Panc1 (cell line): ENCODE results near the gene TMEM259. TPM values are rescaled to one million over a fixed set of nuclear protein-coding genes. Genes with fewer than 3 reads are reported as not detected.
A peak's percentile ranks its signal among the peaks of the same experiment; 100 is the strongest.

Experiments
- ATAC-seq: fragments of 200-7000 bp; cut with Tn5 transposase; 2 replicates; pipeline ENCODE4 v1.9.1; 2020; ENCODE audit warnings: mild to moderate bottlenecking, moderate library complexity
- BruUV-seq: library from RNA; stranded (reverse); fragments of 400-500 nt; replicated peaks from 2 replicates; lab custom pipeline; 2021; lab: Mats Ljungman, UMichigan
- CTCF ChIA-PET: fragments of 300-600 bp; sonication (Branson Sonifier 250); formaldehyde crosslinking; loops from one replicate; lab custom pipeline; 2022; ENCODE audit warnings: antibody characterized with exemption; lab: Charles Lee
- POLR2A ChIA-PET: fragments of 300-600 bp; sonication (Branson Sonifier 250); formaldehyde crosslinking; loops from one replicate; lab custom pipeline; 2022; ENCODE audit warnings: antibody characterized with exemption; lab: Charles Lee
- DNase-seq: peaks from one replicate; pipeline ENCODE4 v3.0.0-alpha.2; 2010; ENCODE audit warnings: low read depth, low spot score
- H3K27ac ChIP-seq: 2 replicates; pipeline ENCODE4 v1.5.1; 2011; ENCODE audit warnings: mild to moderate bottlenecking, low read length, inconsistent platforms
- H3K27me3 ChIP-seq: fragments of 200-500 bp; sonication (Bioruptor generic); 2 replicates; pipeline ENCODE4 v1.6.0; 2014; ENCODE audit warnings: low read length, inconsistent platforms; ENCODE audit not compliant: control insufficient read depth, insufficient read depth
- H3K36me3 ChIP-seq: fragments of 200-500 bp; sonication (Bioruptor generic); 2 replicates; pipeline ENCODE4 v1.5.1; 2014; ENCODE audit warnings: inconsistent platforms, mild to moderate bottlenecking, low read length, moderate library complexity; ENCODE audit not compliant: control insufficient read depth, insufficient read depth
- H3K4me1 ChIP-seq: 2 replicates; pipeline ENCODE4 v1.5.1; 2011; ENCODE audit warnings: inconsistent platforms, mild to moderate bottlenecking, low read length, moderate library complexity; ENCODE audit not compliant: control insufficient read depth, insufficient read depth
- H3K4me3 ChIP-seq, 2 experiments: 2 replicates each; pipeline ENCODE4 v1.5.1; 2011 to 2012; ENCODE audit warnings: low read depth in 2 of 2, low read length in 2 of 2, mild to moderate bottlenecking in 2 of 2, inconsistent platforms in 1 of 2, moderate library complexity in 1 of 2
- H3K9me3 ChIP-seq: fragments of 200-500 bp; sonication (Bioruptor generic); 2 replicates; pipeline ENCODE4 v1.5.1; 2014; ENCODE audit warnings: low read depth, mild to moderate bottlenecking, inconsistent platforms, low read length, moderate library complexity; ENCODE audit not compliant: control insufficient read depth, insufficient read depth
- POLR2AphosphoS5 ChIP-seq: IDR thresholded peaks from 2 replicates; pipeline ENCODE4 v1.6.1; 2012; ENCODE audit warnings: mild to moderate bottlenecking, low read depth, low read length, moderate library complexity
- SIN3A ChIP-seq: IDR thresholded peaks from 2 replicates; pipeline ENCODE4 v1.6.1; 2012; ENCODE audit warnings: low read depth, mild to moderate bottlenecking, low read length, moderate library complexity, borderline replicate concordance; ENCODE audit not compliant: insufficient read depth
- TCF7L2 ChIP-seq: IDR thresholded peaks from 2 replicates; pipeline ENCODE4 v1.6.1; 2011; ENCODE audit warnings: mild to moderate bottlenecking, low read depth, low read length, inconsistent platforms
- in situ Hi-C: cut with HindIII; loops from 2 replicates; pipeline ENCODE4 v1.10.0; 2016; ENCODE audit warnings: low sequenced_read_pairs, low pct_unique_long_range_greater_than_20kb
- intact Hi-C: fragments of 100-400 bp; cut with micrococcal nuclease; formaldehyde crosslinking; loops from one replicate; pipeline ENCODE4 v1.10.0; 2022; ENCODE audit not compliant: unreplicated experiment
- total RNA-seq: library from RNA; stranded (reverse); gene quantifications from one replicate; pipeline ENCODE4 v1.2.1, GENCODE V29; 2021; ENCODE audit not compliant: unreplicated experiment
- TF ChIP-seq, protein P1 (sequence below), 2 experiments: IDR thresholded peaks; 2 replicates each; pipeline ENCODE4 v1.6.1; 2011 to 2012; ENCODE audit warnings: low read depth in 2 of 2, control low read depth in 1 of 2, low read length in 1 of 2, mild to moderate bottlenecking in 1 of 2, moderate library complexity in 1 of 2; ENCODE audit not compliant: insufficient read depth in 1 of 2
- TF ChIP-seq, protein P2 (sequence below): fragments of 450-650 bp; IDR thresholded peaks from 2 replicates; pipeline ENCODE4 v1.5.1; 2017; ENCODE audit warnings: mild to moderate bottlenecking

Gene TMEM259
- total RNA-seq, 1 experiment from 2014 or later: 193 TPM

DNA sequence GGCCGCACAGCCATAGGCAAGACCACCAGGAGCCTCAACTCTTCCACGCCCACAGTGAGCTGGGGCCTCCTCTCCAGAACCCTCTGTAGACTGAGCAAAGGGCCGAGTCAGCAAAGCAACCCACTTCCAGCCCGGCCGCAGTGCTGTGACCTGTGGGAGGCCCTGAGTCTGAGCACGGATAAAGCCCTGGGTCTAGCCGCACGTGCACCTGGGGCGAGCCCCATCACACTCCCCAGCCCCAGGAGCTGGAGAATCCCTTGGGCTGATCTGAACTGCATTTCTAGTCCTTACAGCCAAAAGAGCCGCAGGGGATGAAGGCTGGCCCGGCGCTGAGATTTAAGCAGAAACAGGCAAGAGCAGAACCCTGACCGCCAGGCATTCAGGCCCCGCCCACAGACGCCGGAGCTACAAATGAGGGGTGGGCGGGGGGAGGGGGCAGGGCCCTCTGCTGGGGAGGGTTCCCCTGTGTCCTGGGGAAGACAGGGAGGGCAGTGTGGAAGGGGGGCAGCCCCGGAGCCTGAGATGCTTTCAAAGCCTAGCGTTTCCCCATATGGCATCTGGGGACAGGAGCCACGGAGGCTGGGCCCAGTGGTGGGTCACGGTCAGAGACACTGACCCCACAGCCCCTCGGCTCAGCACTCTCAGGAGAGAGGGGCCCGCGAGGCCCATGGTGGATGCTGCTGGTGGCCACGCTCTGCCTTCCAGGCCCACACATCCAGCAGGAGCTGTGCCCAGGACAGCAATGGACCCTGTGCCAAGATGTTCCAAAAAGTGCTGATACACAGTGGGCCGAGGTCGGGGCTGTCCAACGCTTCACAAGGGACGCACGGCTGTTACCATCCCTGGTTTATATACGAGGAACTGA is 4.9 kb downstream of the TMEM259 start:
- TF ChIP-seq, protein P1, sequence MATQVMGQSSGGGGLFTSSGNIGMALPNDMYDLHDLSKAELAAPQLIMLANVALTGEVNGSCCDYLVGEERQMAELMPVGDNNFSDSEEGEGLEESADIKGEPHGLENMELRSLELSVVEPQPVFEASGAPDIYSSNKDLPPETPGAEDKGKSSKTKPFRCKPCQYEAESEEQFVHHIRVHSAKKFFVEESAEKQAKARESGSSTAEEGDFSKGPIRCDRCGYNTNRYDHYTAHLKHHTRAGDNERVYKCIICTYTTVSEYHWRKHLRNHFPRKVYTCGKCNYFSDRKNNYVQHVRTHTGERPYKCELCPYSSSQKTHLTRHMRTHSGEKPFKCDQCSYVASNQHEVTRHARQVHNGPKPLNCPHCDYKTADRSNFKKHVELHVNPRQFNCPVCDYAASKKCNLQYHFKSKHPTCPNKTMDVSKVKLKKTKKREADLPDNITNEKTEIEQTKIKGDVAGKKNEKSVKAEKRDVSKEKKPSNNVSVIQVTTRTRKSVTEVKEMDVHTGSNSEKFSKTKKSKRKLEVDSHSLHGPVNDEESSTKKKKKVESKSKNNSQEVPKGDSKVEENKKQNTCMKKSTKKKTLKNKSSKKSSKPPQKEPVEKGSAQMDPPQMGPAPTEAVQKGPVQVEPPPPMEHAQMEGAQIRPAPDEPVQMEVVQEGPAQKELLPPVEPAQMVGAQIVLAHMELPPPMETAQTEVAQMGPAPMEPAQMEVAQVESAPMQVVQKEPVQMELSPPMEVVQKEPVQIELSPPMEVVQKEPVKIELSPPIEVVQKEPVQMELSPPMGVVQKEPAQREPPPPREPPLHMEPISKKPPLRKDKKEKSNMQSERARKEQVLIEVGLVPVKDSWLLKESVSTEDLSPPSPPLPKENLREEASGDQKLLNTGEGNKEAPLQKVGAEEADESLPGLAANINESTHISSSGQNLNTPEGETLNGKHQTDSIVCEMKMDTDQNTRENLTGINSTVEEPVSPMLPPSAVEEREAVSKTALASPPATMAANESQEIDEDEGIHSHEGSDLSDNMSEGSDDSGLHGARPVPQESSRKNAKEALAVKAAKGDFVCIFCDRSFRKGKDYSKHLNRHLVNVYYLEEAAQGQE (IDR thresholded peaks at IDR 0.05; ENCODE audit: insufficient read depth in 1 of 2, low read depth in 2 of 2, low read length in 1 of 2): no peak
- no peak for TF ChIP-seq SIN3A
- no peak for TF ChIP-seq TCF7L2
- TF ChIP-seq, protein P2, sequence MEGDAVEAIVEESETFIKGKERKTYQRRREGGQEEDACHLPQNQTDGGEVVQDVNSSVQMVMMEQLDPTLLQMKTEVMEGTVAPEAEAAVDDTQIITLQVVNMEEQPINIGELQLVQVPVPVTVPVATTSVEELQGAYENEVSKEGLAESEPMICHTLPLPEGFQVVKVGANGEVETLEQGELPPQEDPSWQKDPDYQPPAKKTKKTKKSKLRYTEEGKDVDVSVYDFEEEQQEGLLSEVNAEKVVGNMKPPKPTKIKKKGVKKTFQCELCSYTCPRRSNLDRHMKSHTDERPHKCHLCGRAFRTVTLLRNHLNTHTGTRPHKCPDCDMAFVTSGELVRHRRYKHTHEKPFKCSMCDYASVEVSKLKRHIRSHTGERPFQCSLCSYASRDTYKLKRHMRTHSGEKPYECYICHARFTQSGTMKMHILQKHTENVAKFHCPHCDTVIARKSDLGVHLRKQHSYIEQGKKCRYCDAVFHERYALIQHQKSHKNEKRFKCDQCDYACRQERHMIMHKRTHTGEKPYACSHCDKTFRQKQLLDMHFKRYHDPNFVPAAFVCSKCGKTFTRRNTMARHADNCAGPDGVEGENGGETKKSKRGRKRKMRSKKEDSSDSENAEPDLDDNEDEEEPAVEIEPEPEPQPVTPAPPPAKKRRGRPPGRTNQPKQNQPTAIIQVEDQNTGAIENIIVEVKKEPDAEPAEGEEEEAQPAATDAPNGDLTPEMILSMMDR: no peak
- no peak for TF ChIP-seq POLR2AphosphoS5
- CTCF ChIA-PET: interaction anchor here (0.6 kb wide), 1 partner anchor 167 kb away, joined by 13 read pairs; no protein-coding TSS in a partner anchor
- H3K36me3 ChIP-seq: no peaks in the 10 kb centered on the region; the same call in 1 of the 2 replicates
- DNase-seq (no peak), ATAC-seq (no peak)
- H3K9me3 ChIP-seq: no peaks in the 10 kb centered on the region
- H3K4me1 ChIP-seq: peaks cover 20% of the 10 kb centered on the region
- no peaks in the 10 kb centered on the region for H3K27me3 ChIP-seq
- in situ Hi-C loops (no loop called here), intact Hi-C loops (no loop called here)
- BruUV-seq: no TSS peak
- POLR2A ChIA-PET: interaction anchor here (0.5 to 0.8 kb wide), 2 partner anchors 10 to 89 kb away, joined by 3 to 4 read pairs; partner anchors contain the start of gene CNN2
- H3K27ac ChIP-seq: peak overlapping the region; percentile 44; the same call in 1 of the 2 replicates
- no peak overlapping the region for H3K4me3 ChIP-seq

DNA sequence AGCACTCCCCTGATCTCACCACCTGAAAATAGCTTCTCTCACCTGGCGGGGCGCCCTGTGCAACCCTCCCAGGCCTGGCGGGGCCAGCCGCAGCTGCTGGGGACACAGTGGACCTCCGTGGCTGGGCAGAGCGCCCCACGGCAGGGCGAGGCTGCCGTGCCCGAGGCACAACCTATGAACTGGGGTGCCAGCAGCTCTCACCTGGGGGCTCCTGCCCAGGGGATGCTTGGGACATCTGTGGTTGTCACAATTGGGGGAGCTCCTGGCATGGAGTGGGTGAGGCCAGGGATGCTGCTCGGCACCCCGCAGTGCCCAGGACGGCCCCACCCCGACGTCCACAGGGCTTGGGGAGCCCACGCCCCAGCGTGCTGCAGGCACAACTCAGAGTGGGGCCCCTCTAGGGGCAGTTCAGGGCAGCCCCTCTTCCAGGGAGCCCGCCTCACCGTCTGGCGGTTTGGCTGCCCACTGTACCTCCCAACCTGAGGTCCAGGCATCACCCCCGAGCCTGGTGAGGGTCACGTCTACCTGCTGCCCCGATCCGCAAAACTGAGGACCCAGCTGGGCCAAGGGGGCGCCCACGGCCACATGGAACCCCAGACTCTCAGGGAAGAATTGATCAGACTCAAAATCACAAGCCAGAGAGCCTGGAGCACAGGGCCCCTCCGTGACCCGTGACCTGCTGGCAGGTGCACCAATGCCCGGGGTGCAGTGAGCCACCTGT is 5.7 kb downstream of the TMEM259 start:
- BruUV-seq: no TSS peak
- no peaks in the 10 kb centered on the region for H3K36me3 ChIP-seq
- H3K27me3 ChIP-seq: no peaks in the 10 kb centered on the region
- no peak for ATAC-seq
- intact Hi-C loops: no loop called here
- no peaks in the 10 kb centered on the region for H3K9me3 ChIP-seq
- in situ Hi-C loops: no loop called here
- no peak for DNase-seq
- POLR2A ChIA-PET: interaction anchor here (0.5 to 0.6 kb wide), 2 partner anchors 53 to 90 kb away, joined by 3 read pairs; no protein-coding TSS in a partner anchor
- TF ChIP-seq SIN3A (no peak), TCF7L2 (no peak), POLR2AphosphoS5 (no peak)
- TF ChIP-seq, protein P2: no peak
- TF ChIP-seq, protein P1 (IDR thresholded peaks at IDR 0.05; ENCODE audit: insufficient read depth in 1 of 2, low read depth in 2 of 2, low read length in 1 of 2): no peak
- peaks cover 20% of the 10 kb centered on the region for H3K4me1 ChIP-seq
- CTCF ChIA-PET: no interaction called here
- H3K4me3 ChIP-seq: no peak overlapping the region
- no peak overlapping the region for H3K27ac ChIP-seq
